Fibroblast of pulmonary artery (primary cell): ENCODE results near the gene GTF2H4.

ENCODE experiments used
- DNase-seq: peaks from one replicate; pipeline ENCODE4 v3.0.0-alpha.2; 2010; ENCODE audit warnings: low read depth
- H3K4me3 ChIP-seq: replicated peaks from 2 replicates; pipeline ENCODE4 v1.5.1; 2011; ENCODE audit warnings: low read depth, mild to moderate bottlenecking, control low read depth, low read length, moderate library complexity
- CTCF ChIP-seq: IDR thresholded peaks from 2 replicates; pipeline ENCODE4 v1.5.1; 2011; ENCODE audit warnings: mild to moderate bottlenecking, control low read depth, low read length, inconsistent platforms; ENCODE audit errors: missing control alignments

The GTF2H4 gene

GRCh38 chr6:30891816-30892538 lies 16.0 kb upstream of the GTF2H4 start:
- H3K4me3 ChIP-seq: no peak overlapping the region
- DNase-seq: no peak
- no peak for TF ChIP-seq CTCF

- no peak for DNase-seq
- peak; percentile 6 for TF ChIP-seq CTCF
- no peak overlapping the region for H3K4me3 ChIP-seq
Observed at GRCh38 chr6:30893001-30893591, 14.9 kb upstream of the GTF2H4 start.

- no peak for DNase-seq
- TF ChIP-seq CTCF: no peak
- no peak overlapping the region for H3K4me3 ChIP-seq
Observed at GRCh38 chr6:30893666-30894065, 14.3 kb upstream of the GTF2H4 start.

GRCh38 chr6:30894381-30894780 lies 13.6 kb upstream of the GTF2H4 start:
- no peak for DNase-seq
- no peak for TF ChIP-seq CTCF
- H3K4me3 ChIP-seq: no peak overlapping the region

- DNase-seq: no peak
- TF ChIP-seq CTCF: no peak
- no peak overlapping the region for H3K4me3 ChIP-seq
Observed at GRCh38 chr6:30894935-30895334, 13.1 kb upstream of the GTF2H4 start.

GRCh38 chr6:30895343-30895742 lies 12.7 kb upstream of the GTF2H4 start:
- H3K4me3 ChIP-seq: no peak overlapping the region
- DNase-seq: no peak
- TF ChIP-seq CTCF: no peak

GRCh38 chr6:30896541-30896940 lies 11.5 kb upstream of the GTF2H4 start:
- no peak for DNase-seq
- no peak for TF ChIP-seq CTCF
- H3K4me3 ChIP-seq: no peak overlapping the region
